ENCODE measurements around the gene ITGA11.
A peak's percentile ranks its signal among the peaks of the same experiment; 100 is the strongest.

Gene ITGA11

DNA sequence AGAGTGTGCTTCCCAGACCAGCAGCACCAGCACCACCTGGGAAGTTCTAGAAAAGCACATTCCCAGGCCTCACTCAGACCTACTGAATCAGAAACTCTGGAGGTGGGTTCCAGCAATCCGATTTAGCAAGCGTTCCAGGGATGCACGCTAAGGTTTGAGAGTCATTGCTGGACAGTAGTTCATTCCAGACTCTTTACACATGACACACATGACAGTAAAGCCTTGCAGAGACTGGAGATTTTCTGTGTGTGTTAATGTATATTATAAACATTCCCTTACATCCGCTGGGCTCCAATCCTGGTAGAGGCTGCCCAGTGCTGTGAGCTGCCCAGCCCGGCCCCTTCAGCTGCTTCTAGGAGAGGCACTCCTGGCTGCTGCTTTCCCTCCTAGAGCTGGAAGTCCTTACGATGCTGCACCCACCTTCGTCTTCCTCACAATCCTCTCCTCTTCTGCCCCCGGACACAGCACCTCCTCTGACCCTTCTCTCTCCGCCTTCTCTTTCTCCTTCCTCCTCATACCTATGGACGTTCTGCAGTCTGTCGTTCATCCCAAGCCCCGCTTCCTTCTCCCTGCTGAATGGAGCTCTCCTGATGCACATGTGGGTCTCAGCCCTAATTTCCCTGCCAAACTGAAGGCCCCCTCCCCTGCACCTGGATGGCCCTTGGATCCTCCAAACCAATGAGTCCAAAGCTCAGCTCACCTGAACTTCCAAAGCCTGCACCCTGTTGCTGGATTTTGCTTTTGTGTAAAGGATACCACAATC is 44.4 kb downstream of the ITGA11 start:
- no peak for DNase-seq

- DNase-seq: no peak
Measured at GRCh38 chr15:68386587-68387288, 45.2 kb downstream of the ITGA11 start.

- DNase-seq: no peak
Measured at GRCh38 chr15:68385671-68386586, 46.0 kb downstream of the ITGA11 start.

DNA sequence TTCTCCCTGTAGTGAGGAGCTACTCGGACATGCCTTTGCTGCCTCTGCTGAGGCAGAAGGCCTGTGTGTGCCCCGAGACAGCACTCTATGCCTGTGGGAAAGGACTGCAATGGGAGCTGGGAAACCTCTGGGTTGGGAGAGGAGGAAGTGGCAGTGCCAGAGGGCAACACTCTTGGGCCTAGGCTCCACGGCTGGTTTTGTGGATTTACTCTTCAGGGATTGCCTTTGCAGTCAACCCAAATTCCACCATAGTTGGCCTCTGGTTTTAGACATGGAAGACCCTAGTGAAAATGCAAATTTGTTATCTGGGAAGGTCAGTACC is 46.8 kb downstream of the ITGA11 start:
- no peak for DNase-seq

GRCh38 chr15:68384451-68385239 is 47.3 kb downstream of the ITGA11 start:
- DNase-seq: no peak

GRCh38 chr15:68383161-68384074 is 48.5 kb downstream of the ITGA11 start:
- DNase-seq: peak in 1 of 4 experiments; percentile 4

DNA sequence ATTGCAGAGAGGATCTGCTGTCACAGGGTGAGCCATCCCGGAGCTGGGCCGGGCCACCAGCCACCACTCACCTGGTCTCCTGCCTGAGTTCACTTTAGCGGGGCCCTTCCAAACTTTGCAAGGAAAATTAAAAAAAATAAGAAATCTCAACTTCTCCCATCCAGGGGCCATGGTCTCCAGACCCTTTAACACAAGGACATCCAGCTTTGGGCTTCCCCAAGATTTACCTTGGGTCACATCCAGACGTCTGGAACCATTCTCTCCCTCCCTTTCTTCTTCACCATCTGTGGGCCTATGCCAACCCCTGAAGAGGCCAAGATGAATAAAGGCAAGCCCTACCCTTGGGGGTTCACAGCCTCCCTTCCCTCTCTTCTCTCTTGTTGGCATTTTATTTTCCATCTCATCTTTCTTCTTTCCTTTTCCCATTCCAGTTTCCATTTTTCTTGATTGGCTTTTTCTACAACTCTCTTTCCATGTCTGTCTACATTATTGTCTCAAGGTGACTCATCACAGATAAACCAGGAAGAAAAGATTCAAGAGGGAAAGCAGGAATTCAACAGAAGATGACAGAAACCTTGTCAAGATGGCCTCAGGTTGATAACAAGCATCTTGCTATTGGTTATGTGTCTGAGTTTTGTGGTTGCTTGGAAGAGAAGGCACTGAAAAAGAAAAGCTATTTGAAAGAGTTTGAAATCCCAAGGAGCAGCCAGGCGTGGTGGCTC is 49.5 kb downstream of the ITGA11 start:
- DNase-seq: no peak

DNA sequence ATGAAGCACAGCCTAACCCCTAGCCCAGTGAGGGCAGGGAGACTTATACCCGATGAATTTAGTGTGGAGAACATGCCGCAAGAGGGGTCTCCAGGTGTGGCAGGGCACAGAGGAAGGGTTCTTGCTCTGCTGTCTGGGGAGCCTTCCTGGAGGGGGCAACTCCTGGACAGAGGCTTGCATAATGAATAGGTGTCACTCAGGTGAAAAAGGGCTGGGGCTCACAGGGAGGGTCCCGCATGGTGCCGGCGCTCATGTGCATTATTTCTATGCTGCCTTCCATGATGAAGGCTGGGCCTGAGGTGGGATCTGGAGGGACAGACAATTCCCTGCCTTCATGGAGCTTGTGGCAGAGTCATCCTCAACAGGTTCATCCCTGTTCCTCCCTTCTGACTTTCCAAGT is 51.5 kb downstream of the ITGA11 start:
- DNase-seq: no peak

- DNase-seq: no peak
Measured at GRCh38 chr15:68379759-68380290, 52.1 kb downstream of the ITGA11 start.

GRCh38 chr15:68379058-68379758 is 52.8 kb downstream of the ITGA11 start:
- no peak for DNase-seq

DNA sequence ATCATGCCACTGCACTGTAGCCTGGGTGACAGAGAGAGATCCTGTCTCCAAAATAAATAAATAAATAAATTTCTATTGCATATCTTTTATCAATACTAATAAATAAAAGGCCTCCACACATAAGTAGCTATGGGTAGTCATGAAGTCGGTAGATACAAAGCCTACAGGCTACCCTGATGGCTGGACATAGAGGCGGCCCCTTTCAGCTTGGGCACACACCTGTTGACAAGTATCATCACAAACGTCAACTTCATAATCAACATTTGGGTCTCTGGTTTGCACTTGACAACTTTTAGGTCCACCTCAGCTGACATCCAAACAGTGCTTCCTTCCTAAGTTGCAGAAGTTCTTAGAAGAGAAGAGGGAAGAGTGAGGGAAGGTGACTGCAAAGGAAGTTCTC is 53.4 kb downstream of the ITGA11 start:
- DNase-seq: no peak

DNA sequence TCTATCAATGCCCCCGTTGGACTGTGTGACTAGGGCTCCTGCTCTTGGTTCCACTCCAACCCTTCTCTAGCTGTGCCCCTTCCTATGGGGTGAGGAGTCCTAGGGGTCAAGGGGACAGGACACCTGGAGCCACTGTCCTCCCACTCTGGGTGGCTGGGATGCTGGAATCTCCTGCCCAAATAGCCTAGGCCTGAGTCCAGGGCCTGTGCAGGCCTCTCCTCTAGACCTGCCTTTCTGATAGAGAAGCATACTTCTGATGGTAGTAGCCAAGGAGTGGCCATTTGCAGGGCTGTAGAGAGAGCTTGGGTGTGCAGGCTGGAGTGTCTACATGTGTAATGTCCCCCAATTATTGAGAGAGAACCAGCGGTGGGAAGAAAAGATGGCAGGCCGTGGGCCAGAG is 54.2 kb downstream of the ITGA11 start:
- DNase-seq: no peak

- DNase-seq: no peak
Measured at GRCh38 chr15:68376447-68377060, 55.4 kb downstream of the ITGA11 start.

GRCh38 chr15:68375716-68376220 is 56.2 kb downstream of the ITGA11 start:
- DNase-seq: no peak

DNA sequence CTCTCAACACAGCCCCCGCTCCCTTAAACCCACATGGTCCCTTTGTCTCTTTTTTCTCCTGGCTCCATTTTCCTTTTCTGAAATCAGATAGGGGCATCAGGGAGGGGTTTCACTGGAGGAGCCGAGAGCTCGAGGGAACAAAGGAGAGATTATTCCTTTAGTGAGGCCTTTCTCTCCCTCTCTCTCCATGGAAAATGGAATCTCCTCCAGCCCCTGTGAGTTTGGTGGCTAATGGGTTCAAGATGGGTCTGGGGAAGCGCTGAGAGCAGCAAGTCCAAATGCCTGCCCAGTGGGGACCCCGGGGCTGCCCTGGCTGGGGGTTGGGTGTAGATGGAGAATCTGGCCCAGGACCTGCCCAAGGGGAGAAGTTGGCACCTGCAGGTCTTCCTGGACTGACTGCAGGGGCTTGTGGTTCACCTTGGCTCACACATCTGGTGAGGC is 56.8 kb downstream of the ITGA11 start:
- no peak for DNase-seq

DNA sequence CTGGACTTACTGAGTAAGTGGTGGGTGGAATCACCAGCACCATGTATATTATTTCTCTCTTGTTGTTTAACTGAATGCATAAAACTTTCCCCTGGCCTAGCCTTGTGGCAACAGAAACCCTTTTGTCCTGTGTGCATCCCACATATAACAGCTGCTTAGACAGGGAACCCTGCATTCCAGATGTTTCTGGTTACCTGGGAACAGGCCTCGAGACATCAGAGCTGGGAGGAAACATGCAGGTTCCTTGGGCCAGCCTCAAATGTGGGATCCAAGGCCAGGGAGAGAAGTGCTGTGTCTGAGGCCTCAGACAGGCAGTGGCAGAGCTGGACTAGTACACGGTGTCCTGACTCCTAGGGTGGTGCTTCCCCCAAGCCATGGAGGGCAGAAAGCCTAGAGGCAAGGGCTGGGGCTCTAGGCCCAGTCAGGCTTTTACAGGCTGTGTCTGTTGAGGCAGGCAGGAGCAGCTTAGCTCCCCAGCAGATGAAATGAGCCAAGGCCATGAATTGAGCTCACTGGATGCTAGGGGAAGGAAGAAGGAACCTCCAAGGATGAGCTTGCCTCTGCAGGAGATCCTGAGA is 57.7 kb downstream of the ITGA11 start:
- DNase-seq: no peak

GRCh38 chr15:68373028-68373427 is 58.9 kb downstream of the ITGA11 start:
- DNase-seq: no peak

GRCh38 chr15:68372291-68372811 is 59.6 kb downstream of the ITGA11 start:
- no peak for DNase-seq

DNA sequence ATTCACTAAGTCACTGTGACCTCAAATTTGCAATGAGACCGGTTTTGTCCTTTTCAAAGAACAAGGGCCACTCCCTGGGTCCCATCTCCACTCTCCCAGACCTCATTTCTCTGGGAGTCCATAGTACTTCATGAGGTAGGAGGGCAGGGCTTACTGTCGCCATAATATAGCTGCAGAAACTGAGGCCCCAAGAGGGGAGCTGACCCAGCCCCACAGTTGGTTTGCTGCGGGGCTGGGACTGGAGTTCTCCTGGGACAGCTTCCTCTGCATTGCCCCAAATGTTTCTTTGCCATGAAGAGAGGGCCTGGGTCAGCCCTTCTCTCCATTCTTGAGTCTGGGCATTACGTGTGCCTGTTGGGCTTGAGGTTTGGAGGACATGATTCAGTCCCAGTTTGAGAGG is 60.1 kb downstream of the ITGA11 start:
- DNase-seq: no peak

Measured in activated naive CD4-positive, alpha-beta T cell (primary cell).